H1 (cell line): ENCODE measurements around the gene KIF2C. TPM values are rescaled to one million over a fixed set of nuclear protein-coding genes. Genes with fewer than 3 reads are reported as not detected.

Experiments
- ASH2L ChIP-seq: fragments of 200-600, 300-600 bp; sonication (generic); IDR thresholded peaks from one replicate; pipeline ENCODE4 v1.7.1; 2017; ENCODE audit warnings: low read length
- CTBP2 ChIP-seq: IDR thresholded peaks from 2 replicates; pipeline ENCODE4 v1.7.0; 2011; ENCODE audit warnings: borderline replicate concordance, mild to moderate bottlenecking, moderate library complexity, mixed read lengths, low read length; ENCODE audit not compliant: insufficient read depth, insufficient read length
- NANOG ChIP-seq: IDR thresholded peaks from 2 replicates; pipeline ENCODE4 v1.6.1; 2011; ENCODE audit warnings: low read length, low read depth, mild to moderate bottlenecking, inconsistent platforms; ENCODE audit not compliant: insufficient read depth, poor library complexity, severe bottlenecking
- SP4 ChIP-seq: IDR thresholded peaks from 2 replicates; pipeline ENCODE4 v1.6.1; 2012; ENCODE audit warnings: low read length, inconsistent platforms
- TAF7 ChIP-seq: optimal IDR thresholded peaks from 2 replicates; pipeline ENCODE3; 2011; ENCODE audit warnings: low read depth, mild to moderate bottlenecking, inconsistent platforms, low read length, moderate library complexity, borderline replicate concordance
- polyA plus RNA-seq, 7 experiments: library from polyadenylated mRNA; depleted of rRNA in 3 of 7; stranded (reverse) in 5 of 7; unstranded in 2 of 7; fragments of >200 nt in 5 of 7; fragments of 200-250 nt in 2 of 7; gene quantifications; 1 replicate in 5 of 7; 2 replicates in 1 of 7; 4 replicates in 1 of 7; pipeline versions ENCODE4 v1.2.1 to v1.2.3, GENCODE V29; 2011 to 2013; ENCODE audit warnings: missing spikeins in 2 of 7, mixed read lengths in 2 of 7
- total RNA-seq: library from RNA; stranded (reverse); fragmentation: NEBNext Ultra II Directional; extraction: Animal tissue kit (Norgen Biotek cat#: 25700); gene quantifications from 2 replicates; pipeline ENCODE4 v1.2.1, GENCODE V29; 2021

The KIF2C gene
- total and polyA plus RNA-seq, 2 of the 8 experiments (the other 6 are each of a cell fraction or from before 2014, with no cell fraction given) = 41.8 to 68.1 TPM

- TF ChIP-seq ASH2L (no peak), SP4 (no peak), NANOG (no peak), CTBP2 (no peak), TAF7 (no peak)
Observed at GRCh38 chr1:44700573-44700972, 39.1 kb upstream of the KIF2C start (continued).
